Stomach smooth muscle (tissue), 2 donors: ENCODE measurements around the gene ACTMAP.

ENCODE experiments used
- H3K27ac ChIP-seq: one replicate; pipeline ENCODE4 v1.7.0; 2013; ENCODE audit warnings: mild to moderate bottlenecking, low read length, inconsistent platforms
- H3K27me3 ChIP-seq, 2 donors: one replicate each; pipeline ENCODE4 v1.7.0; 2013; ENCODE audit warnings: low read length in 2 of 2; ENCODE audit not compliant: insufficient read depth in 2 of 2, control insufficient read depth in 1 of 2
- H3K36me3 ChIP-seq, 2 donors: one replicate each; pipeline ENCODE4 v1.7.0; 2013; ENCODE audit warnings: low read length in 2 of 2; ENCODE audit not compliant: control insufficient read depth in 2 of 2, insufficient read depth in 2 of 2
- H3K4me1 ChIP-seq: one replicate; pipeline ENCODE4 v1.7.0; 2013; ENCODE audit warnings: low read length; ENCODE audit not compliant: control insufficient read depth, insufficient read depth
- H3K4me3 ChIP-seq, 2 donors: one replicate each; pipeline ENCODE4 v1.7.0; 2013; ENCODE audit warnings: low read length in 2 of 2
- H3K9ac ChIP-seq, 2 donors: one replicate each; pipeline ENCODE4 v1.7.0; 2013; ENCODE audit warnings: low read length in 2 of 2, mild to moderate bottlenecking in 1 of 2
- H3K9me3 ChIP-seq, 2 donors: one replicate each; pipeline ENCODE4 v1.7.0; 2013; ENCODE audit warnings: low read length in 2 of 2; ENCODE audit not compliant: control insufficient read depth in 2 of 2
- donor health status: healthy.
- donor health status: Pancreatic carcinoma.

ACTMAP gene

GRCh38 chr19:40705950-40706619 lies 44.2 kb downstream of the ACTMAP start:
- Histone ChIP-seq H3K4me3 (no peak overlapping the region), H3K9ac (no peak overlapping the region), H3K36me3 (peaks cover 26 to 34% of the 10 kb centered on the region in 2 donors), H3K4me1 (peaks cover 13% of the 10 kb centered on the region), H3K27ac (no peak overlapping the region), H3K27me3 (no peaks in the 10 kb centered on the region), H3K9me3 (no peaks in the 10 kb centered on the region)

GRCh38 chr19:40705362-40705651 lies 45.0 kb downstream of the ACTMAP start:
- H3K9me3 ChIP-seq: no peaks in the 10 kb centered on the region
- peaks cover 26 to 32% of the 10 kb centered on the region in 2 donors for H3K36me3 ChIP-seq
- peaks cover 13% of the 10 kb centered on the region for H3K4me1 ChIP-seq
- no peak overlapping the region for H3K9ac ChIP-seq
- H3K4me3 ChIP-seq: no peak overlapping the region
- no peak overlapping the region for H3K27ac ChIP-seq
- no peaks in the 10 kb centered on the region for H3K27me3 ChIP-seq

GRCh38 chr19:40704491-40705361 lies 45.6 kb downstream of the ACTMAP start:
- Histone ChIP-seq H3K27me3 (no peaks in the 10 kb centered on the region), H3K36me3 (peaks cover 26 to 33% of the 10 kb centered on the region in 2 donors), H3K9ac (no peak overlapping the region), H3K4me3 (no peak overlapping the region), H3K9me3 (no peaks in the 10 kb centered on the region), H3K4me1 (peaks cover 13% of the 10 kb centered on the region), H3K27ac (no peak overlapping the region)

GRCh38 chr19:40703029-40703755 lies 47.1 kb downstream of the ACTMAP start:
- Histone ChIP-seq H3K27me3 (no peaks in the 10 kb centered on the region), H3K27ac (peak overlapping the region; percentile 70), H3K4me3 (peak overlapping the region in 1 of 2 donors; percentile 29), H3K9ac (peak overlapping the region; percentile 29 to 43), H3K36me3 (peaks cover 25 to 34% of the 10 kb centered on the region in 2 donors), H3K4me1 (peaks cover 13% of the 10 kb centered on the region), H3K9me3 (no peaks in the 10 kb centered on the region)

- Histone ChIP-seq H3K27ac (peak overlapping the region; percentile 70), H3K36me3 (peaks cover 21 to 31% of the 10 kb centered on the region in 2 donors), H3K27me3 (no peaks in the 10 kb centered on the region), H3K9ac (peak overlapping the region; percentile 44 to 55), H3K4me1 (peaks cover 13% of the 10 kb centered on the region), H3K4me3 (peak overlapping the region in 1 of 2 donors; percentile 29), H3K9me3 (no peaks in the 10 kb centered on the region)
These were observed 47.8 kb downstream of the ACTMAP start for GRCh38 chr19:40702337-40703012.

- H3K4me3 ChIP-seq: no peak overlapping the region
- H3K4me1 ChIP-seq: peaks cover 13% of the 10 kb centered on the region
- H3K9me3 ChIP-seq: no peaks in the 10 kb centered on the region
- H3K9ac ChIP-seq: peak overlapping the region; percentile 44 to 55
- H3K36me3 ChIP-seq: peaks cover 21 to 31% of the 10 kb centered on the region in 2 donors
- H3K27me3 ChIP-seq: no peaks in the 10 kb centered on the region
- peak overlapping the region; percentile 70 for H3K27ac ChIP-seq
These were observed 48.5 kb downstream of the ACTMAP start for GRCh38 chr19:40701758-40702157.

- Histone ChIP-seq H3K4me1 (peaks cover 13% of the 10 kb centered on the region), H3K4me3 (no peak overlapping the region), H3K27ac (no peak overlapping the region), H3K9ac (no peak overlapping the region), H3K27me3 (no peaks in the 10 kb centered on the region), H3K36me3 (peaks cover 24 to 36% of the 10 kb centered on the region in 2 donors), H3K9me3 (no peaks in the 10 kb centered on the region)
These were observed 50.2 kb downstream of the ACTMAP start for GRCh38 chr19:40700083-40700482.

GRCh38 chr19:40697007-40697406 lies 53.3 kb downstream of the ACTMAP start:
- H3K36me3 ChIP-seq: peaks cover 20 to 32% of the 10 kb centered on the region in 2 donors
- H3K27ac ChIP-seq: no peak overlapping the region
- H3K9ac ChIP-seq: no peak overlapping the region
- no peaks in the 10 kb centered on the region for H3K9me3 ChIP-seq
- H3K4me3 ChIP-seq: no peak overlapping the region
- H3K27me3 ChIP-seq: no peaks in the 10 kb centered on the region
- peaks cover 2% of the 10 kb centered on the region for H3K4me1 ChIP-seq

- peaks cover 15 to 25% of the 10 kb centered on the region in 2 donors for H3K36me3 ChIP-seq
- H3K27me3 ChIP-seq: no peaks in the 10 kb centered on the region
- no peaks in the 10 kb centered on the region for H3K9me3 ChIP-seq
- peaks cover 7% of the 10 kb centered on the region for H3K4me1 ChIP-seq
- H3K27ac ChIP-seq: no peak overlapping the region
- H3K9ac ChIP-seq: no peak overlapping the region
- no peak overlapping the region for H3K4me3 ChIP-seq
These were observed 54.4 kb downstream of the ACTMAP start for GRCh38 chr19:40695881-40696280.

- peaks cover 11 to 17% of the 10 kb centered on the region in 2 donors for H3K36me3 ChIP-seq
- H3K4me3 ChIP-seq: no peak overlapping the region
- no peaks in the 10 kb centered on the region for H3K27me3 ChIP-seq
- H3K27ac ChIP-seq: no peak overlapping the region
- H3K4me1 ChIP-seq: peaks cover 21% of the 10 kb centered on the region
- no peaks in the 10 kb centered on the region for H3K9me3 ChIP-seq
- H3K9ac ChIP-seq: no peak overlapping the region
These were observed 56.4 kb downstream of the ACTMAP start for GRCh38 chr19:40693896-40694295.
